Measurements from ENCODE around the gene URM1. TPM values are rescaled to one million over a fixed set of nuclear protein-coding genes. Genes with fewer than 3 reads are reported as not detected.
A peak's percentile ranks its signal among the peaks of the same experiment; 100 is the strongest.

Gene URM1
- total RNA-seq, 2 experiments from 2014 or later = 28.4 to 28.8 TPM

DNA sequence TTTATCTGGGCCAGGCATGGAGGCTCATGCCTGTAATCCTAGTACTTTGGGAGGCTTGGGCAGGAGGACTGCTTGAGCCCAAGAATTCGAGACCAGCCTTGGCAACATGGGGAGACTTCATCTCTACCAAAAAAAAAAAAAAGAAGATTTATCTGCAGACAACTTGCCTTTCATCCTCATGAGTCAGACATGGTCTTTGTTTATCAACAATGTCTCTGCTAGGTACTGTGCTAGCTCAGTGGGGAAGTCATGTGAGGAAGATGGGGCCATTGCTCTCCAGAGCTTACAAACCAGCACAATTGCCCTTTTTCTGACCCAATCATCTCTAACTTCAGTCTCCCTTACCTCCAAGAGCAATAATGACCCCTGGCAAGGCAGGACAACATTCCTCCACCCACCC lies 1.6 kb downstream of the URM1 start:
- DNase-seq (no peak), ATAC-seq (ENCODE audit: poor library complexity) (no peak)
- H3K9me3 Mint-ChIP-seq = no peaks in the 10 kb centered on the region
- H3K36me3 Mint-ChIP-seq (ENCODE audit: low read depth) = peaks cover 54% of the 10 kb centered on the region
- H3K27me3 ChIP-seq (ENCODE audit: control insufficient read depth in 1 of 2, insufficient read depth in 2 of 2, low read length in 2 of 2) = no peaks in the 10 kb centered on the region
- no peak overlapping the region for H3K27ac ChIP-seq (ENCODE audit: low read depth in 1 of 2, low read length in 2 of 2)
- intact Hi-C loops (cut with DNase I, micrococcal nuclease) = loop anchor here (5.0 kb wide), 3 partner anchors 80 to 400 kb away; partner anchors contain the start of genes ODF2 (in 1 of the 2) and ZER1 (in 1 of the 2)
- ChIA-PET CTCF (no interaction called here), POLR2A (no interaction called here)
- TF ChIP-seq, protein P1, sequence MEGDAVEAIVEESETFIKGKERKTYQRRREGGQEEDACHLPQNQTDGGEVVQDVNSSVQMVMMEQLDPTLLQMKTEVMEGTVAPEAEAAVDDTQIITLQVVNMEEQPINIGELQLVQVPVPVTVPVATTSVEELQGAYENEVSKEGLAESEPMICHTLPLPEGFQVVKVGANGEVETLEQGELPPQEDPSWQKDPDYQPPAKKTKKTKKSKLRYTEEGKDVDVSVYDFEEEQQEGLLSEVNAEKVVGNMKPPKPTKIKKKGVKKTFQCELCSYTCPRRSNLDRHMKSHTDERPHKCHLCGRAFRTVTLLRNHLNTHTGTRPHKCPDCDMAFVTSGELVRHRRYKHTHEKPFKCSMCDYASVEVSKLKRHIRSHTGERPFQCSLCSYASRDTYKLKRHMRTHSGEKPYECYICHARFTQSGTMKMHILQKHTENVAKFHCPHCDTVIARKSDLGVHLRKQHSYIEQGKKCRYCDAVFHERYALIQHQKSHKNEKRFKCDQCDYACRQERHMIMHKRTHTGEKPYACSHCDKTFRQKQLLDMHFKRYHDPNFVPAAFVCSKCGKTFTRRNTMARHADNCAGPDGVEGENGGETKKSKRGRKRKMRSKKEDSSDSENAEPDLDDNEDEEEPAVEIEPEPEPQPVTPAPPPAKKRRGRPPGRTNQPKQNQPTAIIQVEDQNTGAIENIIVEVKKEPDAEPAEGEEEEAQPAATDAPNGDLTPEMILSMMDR (IDR thresholded peaks at IDR 0.05) = no peak
- H3K4me1 ChIP-seq (ENCODE audit: insufficient read depth, low read length) = peaks cover 20% of the 10 kb centered on the region
- H3K4me3 ChIP-seq (ENCODE audit: low read length) = no peak overlapping the region
- H3K36me3 ChIP-seq (ENCODE audit: insufficient read depth, low read length) = peaks cover 30% of the 10 kb centered on the region
- H3K27ac Mint-ChIP-seq = peak overlapping the region; percentile 94
- H3K9me3 ChIP-seq (ENCODE audit: control insufficient read depth in 1 of 2, insufficient read depth in 1 of 2, low read length in 2 of 2) = no peaks in the 10 kb centered on the region
- peaks cover 34% of the 10 kb centered on the region for H3K4me1 Mint-ChIP-seq (ENCODE audit: low read depth)
- H3K27me3 Mint-ChIP-seq = no peaks in the 10 kb centered on the region
- H3K4me3 Mint-ChIP-seq = peak overlapping the region; percentile 97

DNA sequence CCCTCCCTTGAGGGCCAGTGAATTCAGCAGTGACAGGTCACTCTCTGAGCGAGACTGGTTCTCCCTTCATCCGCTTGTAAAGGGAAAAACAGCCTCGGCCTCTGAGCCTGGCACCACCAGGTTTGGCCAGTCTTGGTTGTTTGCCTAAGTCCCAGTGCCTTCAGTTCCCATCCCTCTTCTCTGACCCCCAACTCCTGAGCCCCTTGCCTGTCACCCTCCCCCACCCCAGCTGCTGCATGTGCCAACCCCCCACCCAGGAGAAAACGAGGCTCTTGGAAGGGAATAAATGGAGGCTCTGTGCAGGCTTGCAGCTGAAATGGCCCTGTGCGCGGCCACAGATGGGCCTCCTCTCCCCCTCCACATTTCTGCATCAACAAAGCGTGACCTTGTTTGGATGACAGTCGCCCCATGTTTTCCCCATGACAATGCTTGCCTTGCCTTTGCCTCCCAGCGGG lies 3.1 kb downstream of the URM1 start:
- Histone ChIP-seq H3K4me1 (ENCODE audit: insufficient read depth, low read length) (peaks cover 20% of the 10 kb centered on the region), H3K27ac (ENCODE audit: low read depth in 1 of 2, low read length in 2 of 2) (no peak overlapping the region), H3K9me3 (ENCODE audit: control insufficient read depth in 1 of 2, insufficient read depth in 1 of 2, low read length in 2 of 2) (no peaks in the 10 kb centered on the region), H3K27me3 (ENCODE audit: control insufficient read depth in 1 of 2, insufficient read depth in 2 of 2, low read length in 2 of 2) (no peaks in the 10 kb centered on the region), H3K4me3 (ENCODE audit: low read length) (no peak overlapping the region), H3K36me3 (ENCODE audit: insufficient read depth, low read length) (peaks cover 43% of the 10 kb centered on the region)
- no peaks in the 10 kb centered on the region for H3K27me3 Mint-ChIP-seq
- no peaks in the 10 kb centered on the region for H3K9me3 Mint-ChIP-seq
- TF ChIP-seq, protein P1 (IDR thresholded peaks at IDR 0.05) = no peak
- ChIA-PET CTCF (no interaction called here), POLR2A (no interaction called here)
- DNase-seq (no peak), ATAC-seq (ENCODE audit: poor library complexity) (no peak)
- peaks cover 67% of the 10 kb centered on the region for H3K36me3 Mint-ChIP-seq (ENCODE audit: low read depth)
- intact Hi-C loops (cut with DNase I, micrococcal nuclease) = loop anchor here (5.0 kb wide), 3 partner anchors 78 to 398 kb away; partner anchors contain the start of genes ODF2 (in 1 of the 2) and ZER1 (in 1 of the 2)
- H3K4me3 Mint-ChIP-seq = no peak overlapping the region
- H3K4me1 Mint-ChIP-seq (ENCODE audit: low read depth) = peaks cover 34% of the 10 kb centered on the region
- H3K27ac Mint-ChIP-seq = no peak overlapping the region

DNA sequence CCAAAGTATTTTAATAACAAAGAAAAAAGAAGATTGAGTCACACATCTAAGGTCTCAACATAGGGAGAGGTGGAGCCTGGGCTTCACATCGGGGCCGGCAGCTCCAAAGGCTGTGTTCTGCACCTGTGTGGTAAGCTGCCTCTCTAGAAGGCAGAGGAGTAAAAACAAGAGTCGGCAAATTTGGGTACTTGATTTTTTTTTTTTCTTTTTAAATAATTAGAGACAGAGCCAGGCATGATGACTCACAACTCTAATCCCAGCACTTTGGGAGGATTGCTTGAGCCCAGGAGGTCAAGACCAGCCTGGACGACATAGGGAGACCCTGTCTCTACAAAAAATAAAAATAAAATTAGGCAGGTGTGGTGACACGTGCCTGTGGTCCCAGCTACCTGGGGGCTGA lies 4.7 kb downstream of the URM1 start:
- CTCF ChIA-PET = interaction anchor here (1.4 kb wide), 1 partner anchor 14 kb away, joined by 4 read pairs; no protein-coding TSS in a partner anchor

More for the DNA sequence above, 4.7 kb downstream of the URM1 start:
- Mint-ChIP-seq H3K4me1 (ENCODE audit: low read depth) (peaks cover 26% of the 10 kb centered on the region), H3K9me3 (no peaks in the 10 kb centered on the region), H3K4me3 (no peak overlapping the region), H3K27ac (no peak overlapping the region), H3K27me3 (no peaks in the 10 kb centered on the region), H3K36me3 (ENCODE audit: low read depth) (peaks cover 71% of the 10 kb centered on the region)
- peaks cover 13% of the 10 kb centered on the region for H3K4me1 ChIP-seq (ENCODE audit: insufficient read depth, low read length)
- H3K27ac ChIP-seq (ENCODE audit: low read depth in 1 of 2, low read length in 2 of 2) = no peak overlapping the region
- no peak for DNase-seq
- no peak for ATAC-seq (ENCODE audit: poor library complexity)
- POLR2A ChIA-PET = no interaction called here
- no peak overlapping the region for H3K4me3 ChIP-seq (ENCODE audit: low read length)
- TF ChIP-seq, protein P1 (IDR thresholded peaks at IDR 0.05) = no peak
- no peaks in the 10 kb centered on the region for H3K27me3 ChIP-seq (ENCODE audit: control insufficient read depth in 1 of 2, insufficient read depth in 2 of 2, low read length in 2 of 2)
- peaks cover 52% of the 10 kb centered on the region for H3K36me3 ChIP-seq (ENCODE audit: insufficient read depth, low read length)
- intact Hi-C loops (cut with DNase I, micrococcal nuclease) = no loop called here
- H3K9me3 ChIP-seq (ENCODE audit: control insufficient read depth in 1 of 2, insufficient read depth in 1 of 2, low read length in 2 of 2) = no peaks in the 10 kb centered on the region

Data from CD4-positive, alpha-beta T cell (primary cell).